SIG-M5 (cell line): ENCODE measurements around the gene SCAPER.
"Not testable (repeated sequence)": the region's sequence is repeated elsewhere in the genome, so short reads cannot be mapped to it uniquely, and the experiment has no call there.

Experiments
- DNase-seq: peaks from one replicate; lab custom pipeline; 2025; lab: John Stamatoyannopoulos, UW

The SCAPER gene

GRCh38 chr15:76576523-76577279, 328.4 kb downstream of the SCAPER start:
- DNase-seq, result no peak

GRCh38 chr15:76575679-76576078, 329.5 kb downstream of the SCAPER start:
- no peak for DNase-seq

GRCh38 chr15:76575274-76575673, 329.9 kb downstream of the SCAPER start:
- no peak for DNase-seq

GRCh38 chr15:76572983-76573314, 332.2 kb downstream of the SCAPER start:
- no peak for DNase-seq

GRCh38 chr15:76566276-76566675, 338.9 kb downstream of the SCAPER start:
- DNase-seq, result no peak

- no peak for DNase-seq
These were observed 339.8 kb downstream of the SCAPER start for GRCh38 chr15:76565366-76565765.

- no peak for DNase-seq
These were observed 349.9 kb downstream of the SCAPER start for GRCh38 chr15:76555247-76555646.

- no peak for DNase-seq
These were observed 351.6 kb downstream of the SCAPER start for GRCh38 chr15:76553564-76553963.

- no peak for DNase-seq
These were observed 352.0 kb downstream of the SCAPER start for GRCh38 chr15:76553102-76553501.

GRCh38 chr15:76546805-76547204, 358.3 kb downstream of the SCAPER start:
- DNase-seq, result no peak

GRCh38 chr15:76533995-76534394, 371.1 kb downstream of the SCAPER start:
- DNase-seq, result no peak

GRCh38 chr15:76533060-76533820, 371.9 kb downstream of the SCAPER start:
- no peak for DNase-seq

- DNase-seq, result no peak
These were observed 375.2 kb downstream of the SCAPER start for GRCh38 chr15:76529911-76530310.

- DNase-seq, result no peak
These were observed 379.0 kb downstream of the SCAPER start for GRCh38 chr15:76526111-76526510.

GRCh38 chr15:76517910-76518309, 387.2 kb downstream of the SCAPER start:
- no peak for DNase-seq

GRCh38 chr15:76514282-76514681, 390.9 kb downstream of the SCAPER start:
- no peak for DNase-seq

GRCh38 chr15:76512971-76513370, 392.2 kb downstream of the SCAPER start:
- DNase-seq, result no peak

- not testable (repeated sequence) for DNase-seq
These were observed 394.5 kb downstream of the SCAPER start for GRCh38 chr15:76510663-76511062.

- no peak for DNase-seq
These were observed 401.3 kb downstream of the SCAPER start for GRCh38 chr15:76503804-76504203.

GRCh38 chr15:76503121-76503520, 402.0 kb downstream of the SCAPER start:
- no peak for DNase-seq

- DNase-seq, result no peak
These were observed 402.5 kb downstream of the SCAPER start for GRCh38 chr15:76502678-76503077.

- not testable (repeated sequence) for DNase-seq
These were observed 403.0 kb downstream of the SCAPER start for GRCh38 chr15:76502185-76502584.

- no peak for DNase-seq
These were observed 403.4 kb downstream of the SCAPER start for GRCh38 chr15:76501726-76502125.

- no peak for DNase-seq
These were observed 404.1 kb downstream of the SCAPER start for GRCh38 chr15:76501011-76501410.
